Brain microvascular endothelial cell (primary cell): ENCODE measurements around the gene LIMS1.
A peak's percentile ranks its signal among the peaks of the same experiment; 100 is the strongest.

Experiments
- DNase-seq: peaks from one replicate; pipeline ENCODE4 v3.0.0-alpha.2; 2020
- H3K27ac ChIP-seq: fragments of 250-450 bp; sonication (Bioruptor Pico); 2 replicates; pipeline ENCODE4 v1.5.1; 2020; ENCODE audit warnings: mild to moderate bottlenecking, moderate library complexity
- H3K27me3 ChIP-seq: fragments of 250-450 bp; sonication (Bioruptor Pico); replicated peaks from 2 replicates; pipeline ENCODE4 v1.5.1; 2020; ENCODE audit warnings: mild to moderate bottlenecking
- H3K36me3 ChIP-seq: fragments of 250-450 bp; sonication (Bioruptor Pico); replicated peaks from 2 replicates; pipeline ENCODE4 v1.5.1; 2020; ENCODE audit warnings: mild to moderate bottlenecking
- H3K4me3 ChIP-seq: 2 replicates; pipeline ENCODE4 v1.5.1; 2011; ENCODE audit warnings: low read depth, mild to moderate bottlenecking, control low read depth, low read length, moderate library complexity
- CTCF ChIP-seq: IDR thresholded peaks from 2 replicates; pipeline ENCODE4 v1.5.1; 2011; ENCODE audit warnings: low read depth, mild to moderate bottlenecking, moderate library complexity, low read length, control low read depth, inconsistent platforms; ENCODE audit errors: missing control alignments
- in situ Hi-C: cut with HindIII; loops from 2 replicates; pipeline ENCODE4 v1.10.0; 2017; ENCODE audit warnings: low sequenced_read_pairs, low pct_ligation_motif_present

The LIMS1 gene

GRCh38 chr2:108573061-108573460 is 38.8 kb downstream of the LIMS1 start:
- DNase-seq, result no peak

GRCh38 chr2:108574332-108574731 is 40.1 kb downstream of the LIMS1 start:
- in situ Hi-C loops, result no loop called here
- no peak overlapping the region for H3K27ac ChIP-seq
- no peaks in the 10 kb centered on the region for H3K27me3 ChIP-seq
- no peak overlapping the region for H3K4me3 ChIP-seq
- no peaks in the 10 kb centered on the region for H3K36me3 ChIP-seq
- TF ChIP-seq CTCF, result no peak
- DNase-seq, result no peak

More at GRCh38 chr2:108573061-108573460, 38.8 kb downstream of the LIMS1 start:
- Histone ChIP-seq H3K27me3 (no peaks in the 10 kb centered on the region), H3K4me3 (no peak overlapping the region), H3K27ac (peak overlapping the region; percentile 53), H3K36me3 (no peaks in the 10 kb centered on the region)
- in situ Hi-C loops, result no loop called here
- TF ChIP-seq CTCF, result no peak

GRCh38 chr2:108575132-108575966 is 41.1 kb downstream of the LIMS1 start:
- no peak for TF ChIP-seq CTCF
- Histone ChIP-seq H3K27ac (peak overlapping the region; percentile 78), H3K27me3 (no peaks in the 10 kb centered on the region), H3K36me3 (no peaks in the 10 kb centered on the region), H3K4me3 (no peak overlapping the region)
- peak; percentile 69 for DNase-seq
- in situ Hi-C loops, result no loop called here

DNA sequence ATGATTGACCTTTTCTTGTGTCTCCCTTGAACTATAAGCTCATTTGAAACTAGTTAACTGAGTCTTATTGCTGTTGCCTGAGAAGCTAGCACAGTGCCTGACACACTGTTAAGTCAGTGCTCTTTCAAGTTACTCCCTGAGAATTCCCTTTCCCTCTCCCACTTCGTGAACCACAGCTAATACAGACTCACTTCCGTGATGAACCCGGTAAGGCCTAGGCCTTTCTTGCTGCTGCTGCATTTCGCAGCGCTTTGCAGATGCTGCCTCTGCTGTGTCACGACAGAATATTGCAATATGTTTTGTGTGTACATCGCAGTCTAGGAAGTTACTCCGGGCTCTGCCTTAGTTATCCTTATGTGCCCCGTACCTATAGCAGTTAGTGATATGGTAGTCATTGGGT is 42.8 kb downstream of the LIMS1 start:
- H3K27ac ChIP-seq, result peak overlapping the region; percentile 78
- no peak for DNase-seq
- in situ Hi-C loops, result no loop called here
- TF ChIP-seq CTCF, result no peak
- H3K27me3 ChIP-seq, result no peaks in the 10 kb centered on the region
- no peak overlapping the region for H3K4me3 ChIP-seq
- H3K36me3 ChIP-seq, result no peaks in the 10 kb centered on the region

DNA sequence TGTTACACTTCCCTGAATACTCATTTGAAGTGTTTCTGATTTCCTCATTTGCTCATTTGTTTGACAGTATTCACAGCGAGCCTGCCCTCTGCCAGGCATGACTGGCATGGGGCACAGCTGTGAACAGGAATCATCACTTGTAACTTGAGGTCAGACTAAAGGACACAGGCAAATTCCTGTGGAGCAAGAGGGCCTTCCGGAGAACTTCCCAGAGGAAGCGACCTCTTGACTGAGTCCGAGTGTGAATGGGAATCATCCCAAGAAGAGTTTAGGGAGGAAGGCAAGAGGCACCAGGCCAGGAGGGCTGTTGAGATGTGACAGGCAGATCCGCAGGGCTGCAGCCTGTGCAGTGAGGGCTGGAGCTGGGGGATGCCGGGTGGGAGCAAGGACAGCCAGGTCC is 45.4 kb downstream of the LIMS1 start:
- in situ Hi-C loops, result no loop called here
- H3K27ac ChIP-seq, result peak overlapping the region; percentile 65

More for the DNA sequence above, 45.4 kb downstream of the LIMS1 start:
- no peak overlapping the region for H3K4me3 ChIP-seq
- no peak for DNase-seq
- TF ChIP-seq CTCF, result no peak
- no peaks in the 10 kb centered on the region for H3K27me3 ChIP-seq
- H3K36me3 ChIP-seq, result no peaks in the 10 kb centered on the region
